Ovary (tissue), 3 donors: ENCODE results near the gene PQBP1.

Experiments used
- CTCF ChIP-seq, 3 donors: fragments of 450-650 bp in 2 of 3; fragments of 200-600 bp in 1 of 3; IDR thresholded peaks; one replicate each; pipeline versions ENCODE4 v1.5.1 to v1.8.0; 2016 to 2022; ENCODE audit warnings: antibody characterized with exemption in 3 of 3, mild to moderate bottlenecking in 1 of 3
- EP300 ChIP-seq: sonication (generic); formaldehyde crosslinking; IDR thresholded peaks from one replicate; pipeline ENCODE4 v1.6.1; 2017; ENCODE audit warnings: antibody characterized with exemption
- POLR2A ChIP-seq: fragments of 450-650 bp; IDR thresholded peaks from one replicate; pipeline ENCODE4 v1.6.1; 2017; ENCODE audit warnings: antibody characterized with exemption, mild to moderate bottlenecking, moderate library complexity
- donor health status: DM: no; HTN: no; CAD: no.

- no peak for TF ChIP-seq CTCF (IDR thresholded peaks at IDR 0.05)
- TF ChIP-seq POLR2A, result no peak
- no peak for TF ChIP-seq EP300
Measured at GRCh38 chrX:48893556-48894348, 4.0 kb upstream of the PQBP1 start.
